MM.1S (cell line): ENCODE results near the gene GFPT1.

ENCODE experiments used
- CTCF ChIP-seq: fragments of 300-600 bp; sonication (generic); IDR thresholded peaks from 2 replicates; pipeline ENCODE4 v1.5.1; 2016; ENCODE audit warnings: antibody characterized with exemption, low read length, mixed read lengths
- EZH2 ChIP-seq: fragments of 300-600 bp; sonication (generic); optimal IDR thresholded peaks from 2 replicates; pipeline ENCODE3; 2017; ENCODE audit warnings: low read depth, mild to moderate bottlenecking, antibody characterized with exemption, low read length, mixed read lengths

- TF ChIP-seq CTCF (0 out of 2 replicates have a peak, but pooled peaks have one; percentile 13), EZH2 (no peak)
These were observed 79.4 kb downstream of the GFPT1 start for GRCh38 chr2:69307579-69308064.
